Measurements from ENCODE around the gene AHR.
A peak's percentile ranks its signal among the peaks of the same experiment; 100 is the strongest.

The AHR gene

DNA sequence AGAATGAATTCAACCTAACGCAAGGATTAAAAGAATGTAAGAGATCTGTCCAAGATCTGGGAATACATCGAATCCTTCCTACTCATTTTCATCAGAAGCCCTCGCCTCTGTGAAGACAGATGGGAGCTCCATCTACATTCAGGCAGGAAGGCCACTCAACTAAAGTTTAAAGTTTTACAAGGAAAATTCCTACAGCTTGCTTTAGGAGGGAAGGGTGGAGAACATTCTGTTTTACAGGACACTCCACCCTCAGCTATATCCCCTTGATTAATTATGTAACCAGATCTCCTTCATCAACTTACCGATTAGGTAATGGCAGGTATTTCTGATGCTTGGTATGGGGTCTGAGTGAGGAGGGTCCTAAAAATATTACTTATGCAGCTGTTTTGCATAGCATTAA is 5.6 kb upstream of the AHR start:
- H3K4me3 ChIP-seq (ENCODE audit: low read depth, low read length) = no peak overlapping the region

DNA sequence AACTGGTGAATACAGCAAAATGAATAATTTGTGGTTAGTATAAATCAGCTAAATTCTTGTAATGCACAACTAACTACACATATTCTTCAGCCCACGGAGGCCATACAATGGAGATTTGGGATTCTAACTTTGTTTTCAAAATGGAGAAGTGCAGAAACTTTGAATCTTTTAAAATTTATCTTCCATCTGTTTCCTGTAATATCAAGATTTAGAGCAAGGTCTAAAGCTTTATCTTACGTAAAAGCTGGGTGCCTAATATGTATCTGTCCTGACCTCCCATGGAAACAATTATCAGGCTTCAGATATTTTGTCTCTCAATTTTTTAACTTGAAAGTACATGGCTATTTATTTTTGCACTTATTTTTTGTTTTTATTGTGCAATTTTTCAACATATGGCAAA is 5.0 kb upstream of the AHR start:
- no peaks in the 10 kb centered on the region; the same call in 1 of the 2 replicates for H3K4me1 ChIP-seq
- H3K9me3 ChIP-seq = 0 out of 2 replicates have a peak, but pooled peaks cover 2% of the 10 kb centered on the region
- no peak for DNase-seq
- no peak overlapping the region for H3K4me3 ChIP-seq (ENCODE audit: low read depth, low read length)
- TF ChIP-seq, protein P1, sequence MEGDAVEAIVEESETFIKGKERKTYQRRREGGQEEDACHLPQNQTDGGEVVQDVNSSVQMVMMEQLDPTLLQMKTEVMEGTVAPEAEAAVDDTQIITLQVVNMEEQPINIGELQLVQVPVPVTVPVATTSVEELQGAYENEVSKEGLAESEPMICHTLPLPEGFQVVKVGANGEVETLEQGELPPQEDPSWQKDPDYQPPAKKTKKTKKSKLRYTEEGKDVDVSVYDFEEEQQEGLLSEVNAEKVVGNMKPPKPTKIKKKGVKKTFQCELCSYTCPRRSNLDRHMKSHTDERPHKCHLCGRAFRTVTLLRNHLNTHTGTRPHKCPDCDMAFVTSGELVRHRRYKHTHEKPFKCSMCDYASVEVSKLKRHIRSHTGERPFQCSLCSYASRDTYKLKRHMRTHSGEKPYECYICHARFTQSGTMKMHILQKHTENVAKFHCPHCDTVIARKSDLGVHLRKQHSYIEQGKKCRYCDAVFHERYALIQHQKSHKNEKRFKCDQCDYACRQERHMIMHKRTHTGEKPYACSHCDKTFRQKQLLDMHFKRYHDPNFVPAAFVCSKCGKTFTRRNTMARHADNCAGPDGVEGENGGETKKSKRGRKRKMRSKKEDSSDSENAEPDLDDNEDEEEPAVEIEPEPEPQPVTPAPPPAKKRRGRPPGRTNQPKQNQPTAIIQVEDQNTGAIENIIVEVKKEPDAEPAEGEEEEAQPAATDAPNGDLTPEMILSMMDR (IDR thresholded peaks at IDR 0.05; ENCODE audit: low read depth, low read length) = no peak
- H3K27me3 ChIP-seq = peaks cover 5% of the 10 kb centered on the region
- H3K36me3 ChIP-seq = no peaks in the 10 kb centered on the region

More for the DNA sequence above, 5.6 kb upstream of the AHR start:
- Histone ChIP-seq H3K9me3 (no peaks in the 10 kb centered on the region), H3K4me1 (no peaks in the 10 kb centered on the region; the same call in 1 of the 2 replicates), H3K36me3 (no peaks in the 10 kb centered on the region), H3K27me3 (peaks cover 5% of the 10 kb centered on the region)
- no peak for DNase-seq
- TF ChIP-seq, protein P1 (IDR thresholded peaks at IDR 0.05; ENCODE audit: low read depth, low read length) = no peak

DNA sequence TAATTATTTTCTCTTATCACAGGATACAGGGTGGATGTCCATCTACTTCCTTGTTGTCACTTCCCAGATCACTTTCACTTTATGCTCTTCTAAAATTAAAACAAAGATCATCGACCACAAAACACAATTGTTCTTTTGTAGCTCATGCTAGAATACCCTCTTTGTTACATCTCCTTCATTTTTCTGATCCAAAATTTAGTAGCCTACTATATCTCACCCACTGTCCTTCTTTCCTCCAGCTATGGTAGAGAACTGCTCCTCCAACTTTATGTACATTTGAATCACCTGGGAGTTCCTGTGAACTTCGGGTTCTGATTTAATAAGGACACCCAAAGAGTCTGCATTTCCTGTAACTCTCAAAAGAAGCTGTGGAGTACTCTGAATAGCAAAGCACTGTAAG is 1.2 kb upstream of the AHR start:
- no peak overlapping the region for H3K4me3 ChIP-seq (ENCODE audit: low read depth, low read length)

DNA sequence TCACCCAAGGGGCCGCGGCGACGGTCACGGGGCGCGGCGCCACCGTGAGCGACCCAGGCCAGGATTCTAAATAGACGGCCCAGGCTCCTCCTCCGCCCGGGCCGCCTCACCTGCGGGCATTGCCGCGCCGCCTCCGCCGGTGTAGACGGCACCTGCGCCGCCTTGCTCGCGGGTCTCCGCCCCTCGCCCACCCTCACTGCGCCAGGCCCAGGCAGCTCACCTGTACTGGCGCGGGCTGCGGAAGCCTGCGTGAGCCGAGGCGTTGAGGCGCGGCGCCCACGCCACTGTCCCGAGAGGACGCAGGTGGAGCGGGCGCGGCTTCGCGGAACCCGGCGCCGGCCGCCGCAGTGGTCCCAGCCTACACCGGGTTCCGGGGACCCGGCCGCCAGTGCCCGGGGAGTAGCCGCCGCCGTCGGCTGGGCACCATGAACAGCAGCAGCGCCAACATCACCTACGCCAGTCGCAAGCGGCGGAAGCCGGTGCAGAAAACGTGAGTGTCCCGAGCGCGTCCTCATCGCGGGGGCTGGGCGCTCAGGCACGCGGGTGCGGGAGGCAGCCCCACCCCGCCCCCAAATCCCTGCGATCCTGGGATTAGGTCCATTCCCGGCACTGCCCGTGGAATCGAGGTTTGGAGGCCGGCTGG is 509 bp downstream of the AHR start:
- no peaks in the 10 kb centered on the region; the same call in 1 of the 2 replicates for H3K4me1 ChIP-seq
- peaks cover 8% of the 10 kb centered on the region; the same call in 1 of the 2 replicates for H3K9me3 ChIP-seq
- TF ChIP-seq, protein P1 (IDR thresholded peaks at IDR 0.05; ENCODE audit: low read depth, low read length) = no peak
- no peaks in the 10 kb centered on the region for H3K36me3 ChIP-seq
- H3K4me3 ChIP-seq (ENCODE audit: low read depth, low read length) = peak overlapping the region; percentile 43
- peak; percentile 7 for DNase-seq
- peaks cover 25% of the 10 kb centered on the region for H3K27me3 ChIP-seq

More for the DNA sequence above, 1.2 kb upstream of the AHR start:
- no peaks in the 10 kb centered on the region; the same call in 1 of the 2 replicates for H3K4me1 ChIP-seq
- peaks cover 25% of the 10 kb centered on the region for H3K27me3 ChIP-seq
- peaks cover 8% of the 10 kb centered on the region; the same call in 1 of the 2 replicates for H3K9me3 ChIP-seq
- H3K36me3 ChIP-seq = no peaks in the 10 kb centered on the region
- DNase-seq = no peak
- TF ChIP-seq, protein P1 (IDR thresholded peaks at IDR 0.05; ENCODE audit: low read depth, low read length) = no peak

- Histone ChIP-seq H3K27me3 (peaks cover 25% of the 10 kb centered on the region), H3K4me1 (no peaks in the 10 kb centered on the region; the same call in 1 of the 2 replicates), H3K36me3 (no peaks in the 10 kb centered on the region), H3K4me3 (ENCODE audit: low read depth, low read length) (no peak overlapping the region), H3K9me3 (peaks cover 8% of the 10 kb centered on the region; the same call in 1 of the 2 replicates)
- no peak for DNase-seq
- TF ChIP-seq, protein P1 (IDR thresholded peaks at IDR 0.05; ENCODE audit: low read depth, low read length) = no peak
Observed at GRCh38 chr7:17299483-17299991, 1.1 kb downstream of the AHR start.

GRCh38 chr7:17300012-17300411 is 1.6 kb downstream of the AHR start:
- Histone ChIP-seq H3K36me3 (no peaks in the 10 kb centered on the region), H3K9me3 (peaks cover 8% of the 10 kb centered on the region; the same call in 1 of the 2 replicates), H3K27me3 (peaks cover 29% of the 10 kb centered on the region), H3K4me3 (ENCODE audit: low read depth, low read length) (no peak overlapping the region), H3K4me1 (no peaks in the 10 kb centered on the region; the same call in 1 of the 2 replicates)
- TF ChIP-seq, protein P1 (IDR thresholded peaks at IDR 0.05; ENCODE audit: low read depth, low read length) = no peak
- DNase-seq = no peak

Measured in BE2C (cell line).